GM23338 (cell line): ENCODE data around the gene PDGFC. TPM values are rescaled to one million over a fixed set of nuclear protein-coding genes. Genes with fewer than 3 reads are reported as not detected.

Experiments used
- ATAC-seq: fragments of 200-7000 bp; cut with Tn5 transposase; 3 replicates; pipeline ENCODE4 v1.9.1; 2020
- DNase-seq: peaks from one replicate; pipeline ENCODE4 v3.0.0-alpha.2; 2015; ENCODE audit warnings: low spot score
- H2AFZ ChIP-seq: fragments of 200-600 bp; sonication (generic); 2 replicates; pipeline ENCODE4 v1.8.0; 2016; ENCODE audit warnings: antibody characterized with exemption, mild to moderate bottlenecking, moderate library complexity
- H3F3A ChIP-seq: fragments of 200-600 bp; sonication (generic); replicated peaks from 2 replicates; pipeline ENCODE4 v1.8.0; 2017; ENCODE audit warnings: antibody characterized with exemption, mixed run types, low read depth
- H3K27ac ChIP-seq: fragments of 200-600 bp; sonication (generic); 2 replicates; pipeline ENCODE4 v1.6.1; 2016; ENCODE audit warnings: low read depth
- H3K27me3 ChIP-seq: fragments of 200-600 bp; sonication (generic); 2 replicates; pipeline ENCODE4 v1.8.0; 2016; ENCODE audit warnings: mild to moderate bottlenecking, mixed run types, moderate library complexity; ENCODE audit not compliant: insufficient read depth
- H3K36me3 ChIP-seq: fragments of 200-600 bp; sonication (generic); 2 replicates; pipeline ENCODE4 v1.8.0; 2016; ENCODE audit warnings: mild to moderate bottlenecking; ENCODE audit not compliant: insufficient read depth
- H3K4me1 ChIP-seq: fragments of 200-600 bp; sonication (generic); 2 replicates; pipeline ENCODE4 v1.8.0; 2016; ENCODE audit warnings: mild to moderate bottlenecking, moderate library complexity; ENCODE audit not compliant: insufficient read depth
- H3K4me2 ChIP-seq: fragments of 200-600 bp; sonication (generic); 2 replicates; pipeline ENCODE4 v1.7.1; 2017; ENCODE audit warnings: mixed run types
- H3K4me3 ChIP-seq: fragments of 200-600 bp; sonication (generic); 2 replicates; pipeline ENCODE4 v1.6.1; 2016; ENCODE audit warnings: mixed run types
- H3K79me2 ChIP-seq: fragments of 200-600 bp; sonication (generic); replicated peaks from 2 replicates; pipeline ENCODE4 v1.8.0; 2017; ENCODE audit warnings: mild to moderate bottlenecking; ENCODE audit not compliant: insufficient read depth
- H3K9me2 ChIP-seq: fragments of 200-600 bp; sonication (generic); 2 replicates; pipeline ENCODE4 v1.8.0; 2017; ENCODE audit not compliant: insufficient read depth
- H4K20me1 ChIP-seq: fragments of 200-600 bp; sonication (generic); replicated peaks from 2 replicates; pipeline ENCODE4 v1.8.0; 2017; ENCODE audit warnings: mild to moderate bottlenecking; ENCODE audit not compliant: insufficient read depth
- H3K27ac Mint-ChIP-seq: 2 replicates; pipeline ENCODE4 v1.8.0; 2020; ENCODE audit warnings: inconsistent platforms, mild to moderate bottlenecking, moderate library complexity, mixed read lengths
- H3K27me3 Mint-ChIP-seq: 3 replicates; pipeline ENCODE4 v1.8.0; 2022; ENCODE audit warnings: low read depth, mild to moderate bottlenecking, moderate library complexity, mixed read lengths, inconsistent platforms; ENCODE audit not compliant: insufficient read depth, poor library complexity
- H3K36me3 Mint-ChIP-seq: 3 replicates; pipeline ENCODE4 v1.8.0; 2021; ENCODE audit warnings: low read depth, mild to moderate bottlenecking, inconsistent platforms, moderate library complexity, mixed read lengths
- H3K4me1 Mint-ChIP-seq: 3 replicates; pipeline ENCODE4 v1.8.0; 2020; ENCODE audit warnings: mild to moderate bottlenecking, inconsistent platforms, mixed read lengths
- H3K4me3 Mint-ChIP-seq: 3 replicates; pipeline ENCODE4 v1.8.0; 2021; ENCODE audit warnings: moderate library complexity, mild to moderate bottlenecking, inconsistent platforms, mixed read lengths
- H3K9me3 Mint-ChIP-seq: 3 replicates; pipeline ENCODE4 v1.8.0; 2020; ENCODE audit warnings: moderate library complexity, mild to moderate bottlenecking, inconsistent platforms, mixed read lengths
- CREB1 ChIP-seq: fragments of 250-450 bp; sonication (Bioruptor Pico); IDR thresholded peaks from 2 replicates; pipeline ENCODE4 v1.5.0; 2020; ENCODE audit warnings: low read depth, mild to moderate bottlenecking, moderate library complexity
- EZH2 ChIP-seq: fragments of 200-600 bp; sonication (generic); IDR thresholded peaks from one replicate; pipeline ENCODE4 v1.8.0; 2017; ENCODE audit warnings: antibody characterized with exemption, mild to moderate bottlenecking, low read depth; ENCODE audit not compliant: unreplicated experiment
- JUNB ChIP-seq: IDR thresholded peaks from one replicate; pipeline ENCODE4 v1.6.1; 2016; ENCODE audit warnings: antibody characterized with exemption; ENCODE audit not compliant: unreplicated experiment
- POLR2AphosphoS5 ChIP-seq: IDR thresholded peaks from 2 replicates; pipeline ENCODE4 v1.6.1; 2016; ENCODE audit warnings: antibody characterized with exemption, low read depth
- STAT1 ChIP-seq: IDR thresholded peaks from one replicate; pipeline ENCODE4 v1.6.1; 2016; ENCODE audit warnings: antibody characterized with exemption; ENCODE audit not compliant: unreplicated experiment
- ZNF114 ChIP-seq: fragments of 250-450 bp; sonication (Bioruptor Pico); IDR thresholded peaks from 2 replicates; pipeline ENCODE4 v1.5.0; 2020; ENCODE audit warnings: mild to moderate bottlenecking, moderate library complexity
- ZNF331 ChIP-seq: fragments of 250-450 bp; sonication (Bioruptor Pico); IDR thresholded peaks from 2 replicates; pipeline ENCODE4 v1.5.0; 2020; ENCODE audit warnings: low read depth, mild to moderate bottlenecking, moderate library complexity
- polyA plus RNA-seq: library from polyadenylated mRNA; unstranded; fragments of >200 nt; fragmentation: Nextera tagmentation; extraction: Ambion mirVana; gene quantifications from 2 replicates; pipeline ENCODE4 v1.2.1, GENCODE V29; 2016
- total RNA-seq: library from RNA; depleted of rRNA; stranded (reverse); fragments of >200 nt; shearing (Covaris generic); gene quantifications from 2 replicates; pipeline ENCODE4 v1.2.3, GENCODE V29; 2014
- TF ChIP-seq, protein P1 (sequence below): IDR thresholded peaks from 2 replicates; pipeline ENCODE4 v1.6.1; 2016; ENCODE audit warnings: antibody characterized with exemption
- TF ChIP-seq, protein P2 (sequence below): IDR thresholded peaks from one replicate; pipeline ENCODE4 v1.6.1; 2018; ENCODE audit warnings: antibody characterized with exemption; ENCODE audit not compliant: unreplicated experiment
- TF ChIP-seq, protein P3 (sequence below), 2 experiments: fragments of 200-600 bp in 1 of 2; sonication (generic) in 1 of 2; conservative IDR thresholded peaks; 2 replicates each; pipeline versions ENCODE4 v1.5.1 to v1.6.1; 2016 to 2017; ENCODE audit warnings: antibody characterized with exemption in 2 of 2, low read depth in 2 of 2, mild to moderate bottlenecking in 2 of 2, moderate library complexity in 1 of 2

Gene PDGFC
- total and polyA plus RNA-seq, 2 experiments from 2014 or later, result 1.3 to 3.4 TPM

DNA sequence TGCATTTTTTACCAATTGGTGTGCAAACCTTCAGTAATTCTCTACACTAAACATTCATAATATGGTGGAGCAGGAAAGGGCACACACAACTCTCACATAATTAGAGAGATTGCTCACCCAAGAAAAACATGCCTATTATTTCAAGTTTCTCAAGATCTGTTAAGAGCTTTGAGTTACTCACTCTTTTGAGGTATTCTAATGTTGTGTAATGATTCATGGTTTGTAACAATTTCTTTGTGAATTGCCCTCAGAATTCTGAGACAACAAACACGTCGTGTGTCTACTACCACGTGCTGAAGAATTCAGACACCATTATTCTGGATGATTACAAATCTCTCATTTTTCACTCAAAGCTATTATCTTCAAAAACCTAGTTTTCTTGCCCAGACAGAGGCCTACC, 82.8 kb downstream of the PDGFC start:
- no peak for DNase-seq
- H3K27ac ChIP-seq, result no peak overlapping the region

DNA sequence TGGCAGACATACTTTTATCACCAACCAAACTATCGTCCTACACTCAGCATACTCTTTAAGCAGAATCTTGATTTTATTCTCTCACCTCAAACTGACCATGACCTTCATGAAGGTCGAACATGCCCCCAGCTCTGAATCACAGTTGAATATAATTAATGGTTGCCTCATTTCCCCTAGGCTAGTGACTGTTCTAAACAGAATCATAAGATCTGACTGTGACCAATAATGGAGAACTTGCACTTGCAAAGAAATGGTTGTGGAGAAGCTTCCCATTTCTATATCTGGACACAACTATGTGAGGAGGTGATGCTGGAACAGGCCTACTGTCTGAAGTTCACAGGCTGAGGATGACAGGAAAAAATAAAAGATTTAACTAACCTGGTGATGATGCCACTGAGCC, 85.1 kb downstream of the PDGFC start:
- Histone ChIP-seq H3K79me2 (no peaks in the 10 kb centered on the region), H3K36me3 (no peaks in the 10 kb centered on the region), H3K9me2 (no peaks in the 10 kb centered on the region), H3K4me2 (no peak overlapping the region), H3K4me3 (no peak overlapping the region), H3K27ac (no peak overlapping the region), H2AFZ (no peak overlapping the region), H4K20me1 (no peaks in the 10 kb centered on the region), H3F3A (no peaks in the 10 kb centered on the region), H3K27me3 (no peaks in the 10 kb centered on the region), H3K4me1 (no peaks in the 10 kb centered on the region)
- no peak for DNase-seq
- no peaks in the 10 kb centered on the region for H3K27me3 Mint-ChIP-seq
- H3K36me3 Mint-ChIP-seq, result no peaks in the 10 kb centered on the region
- no peak for ATAC-seq
- no peaks in the 10 kb centered on the region for H3K4me1 Mint-ChIP-seq
- no peak overlapping the region for H3K4me3 Mint-ChIP-seq
- H3K9me3 Mint-ChIP-seq, result no peaks in the 10 kb centered on the region
- no peak overlapping the region for H3K27ac Mint-ChIP-seq
- TF ChIP-seq ZNF114 (CRISPR knock-in tag), result no peak
- TF ChIP-seq, protein P1, sequence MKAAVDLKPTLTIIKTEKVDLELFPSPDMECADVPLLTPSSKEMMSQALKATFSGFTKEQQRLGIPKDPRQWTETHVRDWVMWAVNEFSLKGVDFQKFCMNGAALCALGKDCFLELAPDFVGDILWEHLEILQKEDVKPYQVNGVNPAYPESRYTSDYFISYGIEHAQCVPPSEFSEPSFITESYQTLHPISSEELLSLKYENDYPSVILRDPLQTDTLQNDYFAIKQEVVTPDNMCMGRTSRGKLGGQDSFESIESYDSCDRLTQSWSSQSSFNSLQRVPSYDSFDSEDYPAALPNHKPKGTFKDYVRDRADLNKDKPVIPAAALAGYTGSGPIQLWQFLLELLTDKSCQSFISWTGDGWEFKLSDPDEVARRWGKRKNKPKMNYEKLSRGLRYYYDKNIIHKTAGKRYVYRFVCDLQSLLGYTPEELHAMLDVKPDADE, result no peak
- no peak for TF ChIP-seq EZH2
- TF ChIP-seq ZNF331 (CRISPR knock-in tag), result no peak
- TF ChIP-seq, protein P2, sequence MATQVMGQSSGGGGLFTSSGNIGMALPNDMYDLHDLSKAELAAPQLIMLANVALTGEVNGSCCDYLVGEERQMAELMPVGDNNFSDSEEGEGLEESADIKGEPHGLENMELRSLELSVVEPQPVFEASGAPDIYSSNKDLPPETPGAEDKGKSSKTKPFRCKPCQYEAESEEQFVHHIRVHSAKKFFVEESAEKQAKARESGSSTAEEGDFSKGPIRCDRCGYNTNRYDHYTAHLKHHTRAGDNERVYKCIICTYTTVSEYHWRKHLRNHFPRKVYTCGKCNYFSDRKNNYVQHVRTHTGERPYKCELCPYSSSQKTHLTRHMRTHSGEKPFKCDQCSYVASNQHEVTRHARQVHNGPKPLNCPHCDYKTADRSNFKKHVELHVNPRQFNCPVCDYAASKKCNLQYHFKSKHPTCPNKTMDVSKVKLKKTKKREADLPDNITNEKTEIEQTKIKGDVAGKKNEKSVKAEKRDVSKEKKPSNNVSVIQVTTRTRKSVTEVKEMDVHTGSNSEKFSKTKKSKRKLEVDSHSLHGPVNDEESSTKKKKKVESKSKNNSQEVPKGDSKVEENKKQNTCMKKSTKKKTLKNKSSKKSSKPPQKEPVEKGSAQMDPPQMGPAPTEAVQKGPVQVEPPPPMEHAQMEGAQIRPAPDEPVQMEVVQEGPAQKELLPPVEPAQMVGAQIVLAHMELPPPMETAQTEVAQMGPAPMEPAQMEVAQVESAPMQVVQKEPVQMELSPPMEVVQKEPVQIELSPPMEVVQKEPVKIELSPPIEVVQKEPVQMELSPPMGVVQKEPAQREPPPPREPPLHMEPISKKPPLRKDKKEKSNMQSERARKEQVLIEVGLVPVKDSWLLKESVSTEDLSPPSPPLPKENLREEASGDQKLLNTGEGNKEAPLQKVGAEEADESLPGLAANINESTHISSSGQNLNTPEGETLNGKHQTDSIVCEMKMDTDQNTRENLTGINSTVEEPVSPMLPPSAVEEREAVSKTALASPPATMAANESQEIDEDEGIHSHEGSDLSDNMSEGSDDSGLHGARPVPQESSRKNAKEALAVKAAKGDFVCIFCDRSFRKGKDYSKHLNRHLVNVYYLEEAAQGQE, result no peak
- TF ChIP-seq STAT1, result no peak
- TF ChIP-seq JUNB, result no peak
- TF ChIP-seq CREB1, result no peak
- no peak for TF ChIP-seq POLR2AphosphoS5

More for the DNA sequence above, 82.8 kb downstream of the PDGFC start:
- Histone ChIP-seq H3K36me3 (no peaks in the 10 kb centered on the region), H2AFZ (no peak overlapping the region), H4K20me1 (no peaks in the 10 kb centered on the region), H3K9me2 (no peaks in the 10 kb centered on the region), H3K27me3 (no peaks in the 10 kb centered on the region), H3F3A (no peaks in the 10 kb centered on the region), H3K4me2 (no peak overlapping the region), H3K4me1 (no peaks in the 10 kb centered on the region), H3K4me3 (no peak overlapping the region), H3K79me2 (no peaks in the 10 kb centered on the region)
- H3K27me3 Mint-ChIP-seq, result no peaks in the 10 kb centered on the region
- H3K4me3 Mint-ChIP-seq, result no peak overlapping the region
- H3K4me1 Mint-ChIP-seq, result no peaks in the 10 kb centered on the region
- ATAC-seq, result no peak
- H3K36me3 Mint-ChIP-seq, result no peaks in the 10 kb centered on the region
- TF ChIP-seq, protein P2, result no peak
- TF ChIP-seq ZNF114 (CRISPR knock-in tag), result no peak
- TF ChIP-seq STAT1, result no peak
- TF ChIP-seq CREB1, result no peak
- TF ChIP-seq, protein P3, sequence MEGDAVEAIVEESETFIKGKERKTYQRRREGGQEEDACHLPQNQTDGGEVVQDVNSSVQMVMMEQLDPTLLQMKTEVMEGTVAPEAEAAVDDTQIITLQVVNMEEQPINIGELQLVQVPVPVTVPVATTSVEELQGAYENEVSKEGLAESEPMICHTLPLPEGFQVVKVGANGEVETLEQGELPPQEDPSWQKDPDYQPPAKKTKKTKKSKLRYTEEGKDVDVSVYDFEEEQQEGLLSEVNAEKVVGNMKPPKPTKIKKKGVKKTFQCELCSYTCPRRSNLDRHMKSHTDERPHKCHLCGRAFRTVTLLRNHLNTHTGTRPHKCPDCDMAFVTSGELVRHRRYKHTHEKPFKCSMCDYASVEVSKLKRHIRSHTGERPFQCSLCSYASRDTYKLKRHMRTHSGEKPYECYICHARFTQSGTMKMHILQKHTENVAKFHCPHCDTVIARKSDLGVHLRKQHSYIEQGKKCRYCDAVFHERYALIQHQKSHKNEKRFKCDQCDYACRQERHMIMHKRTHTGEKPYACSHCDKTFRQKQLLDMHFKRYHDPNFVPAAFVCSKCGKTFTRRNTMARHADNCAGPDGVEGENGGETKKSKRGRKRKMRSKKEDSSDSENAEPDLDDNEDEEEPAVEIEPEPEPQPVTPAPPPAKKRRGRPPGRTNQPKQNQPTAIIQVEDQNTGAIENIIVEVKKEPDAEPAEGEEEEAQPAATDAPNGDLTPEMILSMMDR (conservative IDR thresholded peaks at IDR 0.05; ENCODE audit: low read depth in 2 of 2), result no peak
- no peak overlapping the region for H3K27ac Mint-ChIP-seq
- H3K9me3 Mint-ChIP-seq, result no peaks in the 10 kb centered on the region
